ENCODE results near the gene CFI. TPM values are rescaled to one million over a fixed set of nuclear protein-coding genes. Genes with fewer than 3 reads are reported as not detected.

CFI gene
- polyA plus RNA-seq, 3 donors, result not detected

GRCh38 chr4:109820563-109820962 lies 18.8 kb upstream of the CFI start:
- H3K36me3 Mint-ChIP-seq, result peaks cover 60 to 71% of the 10 kb centered on the region in 2 donors
- intact Hi-C loops (cut with micrococcal nuclease), result loop anchor here in 1 of 2 donors (10.0 kb wide), 1 partner anchor 116 kb away; the partner anchor contains the start of gene CASP6
- Histone ChIP-seq H3K79me2 (ENCODE audit: insufficient read depth, low read length) (peaks cover 15% of the 10 kb centered on the region), H3K9ac (ENCODE audit: insufficient read depth, low read length, poor library complexity, severe bottlenecking) (no peak overlapping the region), H3K4me1 (ENCODE audit: control insufficient read depth in 1 of 2, insufficient read depth in 2 of 2, low read length in 2 of 2) (peaks cover 8 to 11% of the 10 kb centered on the region in 2 donors), H3K4me3 (replicated peaks in 1 of 3; ENCODE audit: low read depth in 2 of 3, low read length in 3 of 3) (no peak overlapping the region), H2AFZ (ENCODE audit: insufficient read depth, low read depth, low read length, poor library complexity, severe bottlenecking) (no peak overlapping the region), H3K27ac (ENCODE audit: low read depth in 1 of 2, low read length in 2 of 2) (no peak overlapping the region), H3K27me3 (ENCODE audit: control insufficient read depth in 2 of 2, insufficient read depth in 2 of 2, low read length in 2 of 2) (no peaks in the 10 kb centered on the region), H3K4me2 (replicated peaks; ENCODE audit: extremely low read depth, low read length, poor library complexity, severe bottlenecking) (no peak overlapping the region), H4K20me1 (ENCODE audit: insufficient read depth, low read length) (no peaks in the 10 kb centered on the region), H3K36me3 (replicated peaks in 1 of 2; ENCODE audit: control insufficient read depth in 1 of 2, insufficient read depth in 2 of 2, low read length in 2 of 2) (peaks cover 53 to 75% of the 10 kb centered on the region in 2 donors), H3K9me3 (replicated peaks in 1 of 2; ENCODE audit: control insufficient read depth in 1 of 2, insufficient read depth in 1 of 2, low read length in 2 of 2) (no peaks in the 10 kb centered on the region)
- peaks cover 0 to 1% (median 0%) of the 10 kb centered on the region in 3 donors for H3K27me3 Mint-ChIP-seq (ENCODE audit: low read depth in 3 of 3)
- H3K27ac Mint-ChIP-seq, result no peak overlapping the region
- no peaks in the 10 kb centered on the region for H3K9me3 Mint-ChIP-seq
- no peak for DNase-seq
- peaks cover 17% of the 10 kb centered on the region for H3K4me1 Mint-ChIP-seq
- 100% methylated on average over 1 of the region's 2 CpGs for WGBS (ENCODE audit: insufficient coverage)
- no peak overlapping the region for H3K4me3 Mint-ChIP-seq
- no peak for TF ChIP-seq CTCF (IDR thresholded peaks at IDR 0.05)

- H3K27ac ChIP-seq (ENCODE audit: low read depth in 1 of 2, low read length in 2 of 2), result no peak overlapping the region
- peaks cover 20 to 29% of the 10 kb centered on the region in 2 donors for H3K4me1 ChIP-seq (ENCODE audit: control insufficient read depth in 1 of 2, insufficient read depth in 2 of 2, low read length in 2 of 2)
- no peaks in the 10 kb centered on the region for H3K27me3 ChIP-seq (ENCODE audit: control insufficient read depth in 2 of 2, insufficient read depth in 2 of 2, low read length in 2 of 2)
- no peak overlapping the region for H2AFZ ChIP-seq (ENCODE audit: insufficient read depth, low read depth, low read length, poor library complexity, severe bottlenecking)
- H3K27me3 Mint-ChIP-seq (ENCODE audit: low read depth in 3 of 3), result peaks cover 0 to 1% (median 0%) of the 10 kb centered on the region in 3 donors
- no peak overlapping the region for H3K4me2 ChIP-seq (replicated peaks; ENCODE audit: extremely low read depth, low read length, poor library complexity, severe bottlenecking)
- no peak overlapping the region for H3K9ac ChIP-seq (ENCODE audit: insufficient read depth, low read length, poor library complexity, severe bottlenecking)
- no peaks in the 10 kb centered on the region for H3K9me3 Mint-ChIP-seq
- H3K79me2 ChIP-seq (ENCODE audit: insufficient read depth, low read length), result peaks cover 16% of the 10 kb centered on the region
- intact Hi-C loops (cut with micrococcal nuclease), result loop anchor here (5.0 to 10.0 kb wide), 3 partner anchors 113 to 386 kb away; partner anchors contain the start of genes CASP6 (in 1 of the 2) and SEC24B (in 1 of the 2)
- peaks cover 46 to 52% of the 10 kb centered on the region in 2 donors for H3K36me3 Mint-ChIP-seq
- peaks cover 33 to 55% of the 10 kb centered on the region in 2 donors for H3K36me3 ChIP-seq (replicated peaks in 1 of 2; ENCODE audit: control insufficient read depth in 1 of 2, insufficient read depth in 2 of 2, low read length in 2 of 2)
- H3K4me3 ChIP-seq (replicated peaks in 1 of 3; ENCODE audit: low read depth in 2 of 3, low read length in 3 of 3), result no peak overlapping the region
- peak overlapping the region in 3 of 7 donors; percentile 6 to 80 (median 51) for H3K27ac Mint-ChIP-seq
- TF ChIP-seq CTCF (IDR thresholded peaks at IDR 0.05), result no peak
- no CpG with 5 or more reads among the region's 4 CpGs for WGBS (ENCODE audit: insufficient coverage)
- H3K9me3 ChIP-seq (replicated peaks in 1 of 2; ENCODE audit: control insufficient read depth in 1 of 2, insufficient read depth in 1 of 2, low read length in 2 of 2), result no peaks in the 10 kb centered on the region
- H3K4me3 Mint-ChIP-seq, result no peak overlapping the region
- DNase-seq, result no peak
- H4K20me1 ChIP-seq (ENCODE audit: insufficient read depth, low read length), result no peaks in the 10 kb centered on the region
- H3K4me1 Mint-ChIP-seq, result peaks cover 29% of the 10 kb centered on the region
These were observed 16.5 kb upstream of the CFI start for GRCh38 chr4:109818268-109818667.

All from CD14-positive monocyte (primary cell).